Stimulated activated CD8-positive, alpha-beta memory T cell treated with anti-CD3 and anti-CD28 coated beads, Interleukin-2, amount 100 ng/mL, for 48 hours (primary cell): ENCODE measurements around the gene GNG14.
"Not testable (repeated sequence)": the region's sequence is repeated elsewhere in the genome, so short reads cannot be mapped to it uniquely, and the experiment has no call there.

Experiments used
- DNase-seq, 2 donors: peaks; one replicate each; pipeline ENCODE4 v3.0.0-alpha.2; 2020; ENCODE audit warnings: low read depth in 2 of 2

GNG14 gene

GRCh38 chr19:12687496-12688196 is at the start of gene GNG14:
TSS of gene GNG14 (plus strand) at chr19:12687998. CDS start at chr19:12688049, 51 bp downstream.
- DNase-seq, result no peak

- no peak for DNase-seq
Measured at GRCh38 chr19:12638611-12639182, 49.1 kb upstream of the GNG14 start.

- DNase-seq, result peak; percentile 80 to 85
Measured at GRCh38 chr19:12639901-12640613, 47.7 kb upstream of the GNG14 start.

- DNase-seq, result no peak
Measured at GRCh38 chr19:12641456-12641855, 46.3 kb upstream of the GNG14 start.

GRCh38 chr19:12642506-12642905 is 45.3 kb upstream of the GNG14 start:
- DNase-seq, result no peak

GRCh38 chr19:12643716-12644115 is 44.1 kb upstream of the GNG14 start:
- not testable (repeated sequence) for DNase-seq

GRCh38 chr19:12646551-12646950 is 41.2 kb upstream of the GNG14 start:
- no peak for DNase-seq

- DNase-seq, result no peak
Measured at GRCh38 chr19:12647047-12647446, 40.8 kb upstream of the GNG14 start.

- DNase-seq, result peak in 1 of 2 donors; percentile 38
Measured at GRCh38 chr19:12647490-12648071, 40.2 kb upstream of the GNG14 start.

- DNase-seq, result no peak
Measured at GRCh38 chr19:12648088-12648487, 39.7 kb upstream of the GNG14 start.

- DNase-seq, result no peak
Measured at GRCh38 chr19:12649941-12650340, 37.9 kb upstream of the GNG14 start.

GRCh38 chr19:12652219-12652618 is 35.6 kb upstream of the GNG14 start:
- DNase-seq, result no peak

- DNase-seq, result no peak
Measured at GRCh38 chr19:12655546-12655945, 32.3 kb upstream of the GNG14 start.

- DNase-seq, result peak in 1 of 2 donors; percentile 44
Measured at GRCh38 chr19:12656899-12657571, 30.8 kb upstream of the GNG14 start.

GRCh38 chr19:12657966-12658365 is 29.8 kb upstream of the GNG14 start:
- no peak for DNase-seq

- DNase-seq, result no peak
Measured at GRCh38 chr19:12660980-12661379, 26.8 kb upstream of the GNG14 start.

- no peak for DNase-seq
Measured at GRCh38 chr19:12664406-12665280, 23.2 kb upstream of the GNG14 start.

- peak in 1 of 2 donors; percentile 35 for DNase-seq
Measured at GRCh38 chr19:12665281-12665573, 22.6 kb upstream of the GNG14 start.

- DNase-seq, result no peak
Measured at GRCh38 chr19:12665671-12666264, 22.0 kb upstream of the GNG14 start.

GRCh38 chr19:12666265-12667048 is 21.3 kb upstream of the GNG14 start, which contains the start of the genes MAN2B1 and WDR83:
TSS of gene MAN2B1 (minus strand) at chr19:12666742. CDS start at chr19:12666701, 41 bp downstream.
TSS of gene WDR83 (plus strand) at chr19:12666807. CDS start at chr19:12669791, 2,984 bp downstream.
- DNase-seq, result peak; percentile 72 to 83
